Fibroblast of pulmonary artery (primary cell): Measurements from ENCODE around the gene FCHO2.
A peak's percentile ranks its signal among the peaks of the same experiment; 100 is the strongest.

ENCODE experiments used
- DNase-seq: peaks from one replicate; pipeline ENCODE4 v3.0.0-alpha.2; 2010; ENCODE audit warnings: low read depth
- H3K4me3 ChIP-seq: replicated peaks from 2 replicates; pipeline ENCODE4 v1.5.1; 2011; ENCODE audit warnings: low read depth, mild to moderate bottlenecking, control low read depth, low read length, moderate library complexity
- CTCF ChIP-seq: IDR thresholded peaks from 2 replicates; pipeline ENCODE4 v1.5.1; 2011; ENCODE audit warnings: mild to moderate bottlenecking, control low read depth, low read length, inconsistent platforms; ENCODE audit errors: missing control alignments

Gene FCHO2

DNA sequence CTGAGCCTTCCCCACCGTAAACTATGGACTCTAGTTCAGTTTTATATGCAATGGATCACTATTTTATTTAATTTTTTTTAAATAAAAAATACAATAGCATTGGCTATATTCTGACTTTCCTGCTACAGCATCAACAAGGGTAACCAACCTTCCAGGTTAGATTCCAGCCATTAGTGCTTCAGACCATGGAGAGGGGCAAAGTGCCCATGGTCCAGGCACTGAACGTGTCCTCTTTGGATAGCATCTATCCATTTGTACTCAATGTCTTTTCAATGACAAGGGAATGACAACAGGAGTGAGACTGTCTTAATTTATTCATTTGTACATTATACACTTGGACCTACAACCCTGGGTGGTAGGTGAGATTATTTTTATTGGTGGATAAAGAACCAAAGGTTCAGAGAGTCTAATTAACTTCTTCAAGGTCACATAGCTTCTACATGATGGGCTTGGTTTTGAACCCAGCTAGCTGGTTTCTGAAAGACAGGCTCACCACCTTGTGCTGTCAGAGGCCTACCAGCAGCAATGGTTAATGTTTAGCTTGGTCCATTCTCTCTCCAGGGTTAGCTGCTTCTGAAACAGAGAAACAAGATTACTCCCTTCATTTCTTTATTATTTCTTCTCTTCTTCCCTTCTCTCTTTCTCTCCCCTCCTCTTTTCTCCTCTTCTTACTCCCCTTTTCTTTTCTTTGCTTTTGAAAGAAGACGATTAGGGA lies 176.0 kb downstream of the FCHO2 start:
- H3K4me3 ChIP-seq: no peak overlapping the region
- TF ChIP-seq CTCF: no peak
- no peak for DNase-seq

DNA sequence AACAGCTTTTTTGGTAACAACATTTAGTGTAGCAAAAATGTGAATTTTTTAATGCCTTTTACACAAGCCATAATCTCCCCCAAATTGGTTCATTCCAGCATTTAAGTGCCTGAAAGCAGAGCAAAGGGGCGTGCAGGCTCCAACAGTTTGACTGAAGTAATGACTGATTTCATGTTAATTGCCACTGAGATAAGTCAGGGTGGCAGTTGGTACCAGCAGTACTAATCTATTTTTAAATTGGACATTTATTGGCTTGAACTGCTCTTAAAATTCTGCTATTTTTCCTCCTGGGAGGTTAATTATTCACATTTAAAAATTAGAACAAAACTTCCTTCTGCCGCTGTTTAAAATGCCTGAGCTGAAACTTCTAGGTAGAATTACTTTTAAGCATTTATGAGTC lies 176.9 kb downstream of the FCHO2 start:
- H3K4me3 ChIP-seq: no peak overlapping the region
- TF ChIP-seq CTCF: no peak
- no peak for DNase-seq

- TF ChIP-seq CTCF: no peak
- no peak for DNase-seq
Measured at GRCh38 chr5:73135021-73135420, 179.2 kb downstream of the FCHO2 start.

GRCh38 chr5:73135429-73136054 lies 179.7 kb downstream of the FCHO2 start:
- peak; percentile 31 for TF ChIP-seq CTCF
- no peak overlapping the region for H3K4me3 ChIP-seq
- DNase-seq: no peak

More at GRCh38 chr5:73135021-73135420, 179.2 kb downstream of the FCHO2 start:
- no peak overlapping the region for H3K4me3 ChIP-seq

DNA sequence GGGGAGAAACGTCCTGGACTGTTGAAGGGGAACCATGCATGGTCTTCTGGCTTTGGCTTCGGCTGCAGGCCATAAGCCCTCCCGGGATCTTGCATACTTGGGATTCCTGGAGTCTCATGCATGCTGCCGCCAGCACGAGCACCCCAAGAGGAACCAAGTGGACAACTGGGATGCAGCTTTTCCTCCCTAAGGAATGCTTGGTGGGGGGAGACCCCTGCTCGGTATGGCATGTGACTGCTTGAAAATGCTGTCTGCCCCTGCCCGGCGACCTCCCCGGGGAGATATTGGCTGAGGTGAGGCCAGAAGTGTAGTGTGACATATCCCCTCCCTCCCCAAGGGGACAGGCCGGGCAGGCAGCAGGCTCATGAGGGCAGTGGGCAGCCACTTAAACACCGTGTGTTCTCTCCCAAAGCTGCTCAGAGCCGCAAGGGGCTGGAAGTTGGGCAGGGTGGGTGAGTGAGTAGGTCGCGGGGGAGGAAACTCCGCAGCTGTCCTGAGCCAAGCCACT lies 180.3 kb downstream of the FCHO2 start:
- no peak for TF ChIP-seq CTCF
- DNase-seq: peak; percentile 31

GRCh38 chr5:73137563-73138530 lies 182.0 kb downstream of the FCHO2 start:
- TF ChIP-seq CTCF: no peak
- no peak for DNase-seq
- no peak overlapping the region for H3K4me3 ChIP-seq

More for the DNA sequence above, 180.3 kb downstream of the FCHO2 start:
- no peak overlapping the region for H3K4me3 ChIP-seq
